ENCODE data around the gene PRM1.

GRCh38 chr16:11240636-11241473 is 40.3 kb downstream of the PRM1 start:
- TF ChIP-seq, protein P1, sequence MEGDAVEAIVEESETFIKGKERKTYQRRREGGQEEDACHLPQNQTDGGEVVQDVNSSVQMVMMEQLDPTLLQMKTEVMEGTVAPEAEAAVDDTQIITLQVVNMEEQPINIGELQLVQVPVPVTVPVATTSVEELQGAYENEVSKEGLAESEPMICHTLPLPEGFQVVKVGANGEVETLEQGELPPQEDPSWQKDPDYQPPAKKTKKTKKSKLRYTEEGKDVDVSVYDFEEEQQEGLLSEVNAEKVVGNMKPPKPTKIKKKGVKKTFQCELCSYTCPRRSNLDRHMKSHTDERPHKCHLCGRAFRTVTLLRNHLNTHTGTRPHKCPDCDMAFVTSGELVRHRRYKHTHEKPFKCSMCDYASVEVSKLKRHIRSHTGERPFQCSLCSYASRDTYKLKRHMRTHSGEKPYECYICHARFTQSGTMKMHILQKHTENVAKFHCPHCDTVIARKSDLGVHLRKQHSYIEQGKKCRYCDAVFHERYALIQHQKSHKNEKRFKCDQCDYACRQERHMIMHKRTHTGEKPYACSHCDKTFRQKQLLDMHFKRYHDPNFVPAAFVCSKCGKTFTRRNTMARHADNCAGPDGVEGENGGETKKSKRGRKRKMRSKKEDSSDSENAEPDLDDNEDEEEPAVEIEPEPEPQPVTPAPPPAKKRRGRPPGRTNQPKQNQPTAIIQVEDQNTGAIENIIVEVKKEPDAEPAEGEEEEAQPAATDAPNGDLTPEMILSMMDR (IDR thresholded peaks at IDR 0.05) = no peak
- TF ChIP-seq POLR2A (IDR thresholded peaks at IDR 0.05) = no peak

Measured in suprapubic skin (tissue), 3 donors.